Muscle of leg (tissue), 11 donors: ENCODE data around the gene CDC40. TPM values are rescaled to one million over a fixed set of nuclear protein-coding genes. Genes with fewer than 3 reads are reported as not detected.
A peak's percentile ranks its signal among the peaks of the same experiment; 100 is the strongest.
"Not testable (repeated sequence)": the region's sequence is repeated elsewhere in the genome, so short reads cannot be mapped to it uniquely, and the experiment has no call there.

ENCODE experiments used
- DNase-seq: peaks from one replicate; pipeline ENCODE4 v3.0.0; 2013
- H3K27ac ChIP-seq: one replicate; pipeline ENCODE4 v1.5.1; 2013; ENCODE audit warnings: mild to moderate bottlenecking, low read length, control low read depth
- H3K27me3 ChIP-seq: one replicate; pipeline ENCODE4 v1.6.1; 2013; ENCODE audit warnings: low read length; ENCODE audit not compliant: control insufficient read depth, insufficient read depth
- H3K36me3 ChIP-seq: one replicate; pipeline ENCODE4 v1.6.1; 2013; ENCODE audit warnings: low read length; ENCODE audit not compliant: control insufficient read depth, insufficient read depth
- H3K4me1 ChIP-seq: one replicate; pipeline ENCODE4 v1.6.1; 2013; ENCODE audit warnings: low read length; ENCODE audit not compliant: control insufficient read depth, insufficient read depth
- H3K4me3 ChIP-seq: one replicate; pipeline ENCODE4 v1.5.1; 2013; ENCODE audit warnings: low read length, control low read depth
- H3K9me3 ChIP-seq: replicated peaks from 2 replicates; pipeline ENCODE4 v1.6.1; 2013; ENCODE audit warnings: low read depth, low read length; ENCODE audit not compliant: control insufficient read depth
- WGBS: methylation state at CpG from one replicate; pipeline ENCODE4 v1.1.5; 2013; ENCODE audit warnings: missing lambda C conversion rate; ENCODE audit not compliant: insufficient coverage; 5-methylcytosine and 5-hydroxymethylcytosine counted together
- polyA plus RNA-seq, 8 donors: library from polyadenylated mRNA; unstranded; fragments of 120-200 nt; gene quantifications; one replicate each; pipeline versions ENCODE4 v1.2.1 to v1.2.3, GENCODE V29; 2013; ENCODE audit warnings: inconsistent platforms in 1 of 8, low replicate concordance in 1 of 8; ENCODE audit not compliant: insufficient read length in 8 of 8, insufficient read depth in 1 of 8
- total RNA-seq: library from RNA; stranded (reverse); fragments of 120-200 nt; gene quantifications from one replicate; pipeline ENCODE4 v1.2.4, GENCODE V29; 2013

The CDC40 gene
- total and polyA plus RNA-seq, 9 donors = 11.7 to 18.2 (median 13.7) TPM

GRCh38 chr6:110265273-110265672 lies 85.0 kb downstream of the CDC40 start:
- WGBS = no CpG with 5 or more reads among the region's 3 CpGs
- H3K4me1 ChIP-seq = no peaks in the 10 kb centered on the region
- H3K27me3 ChIP-seq = no peaks in the 10 kb centered on the region
- no peak overlapping the region for H3K4me3 ChIP-seq
- H3K9me3 ChIP-seq = no peaks in the 10 kb centered on the region
- no peak overlapping the region for H3K27ac ChIP-seq
- H3K36me3 ChIP-seq = no peaks in the 10 kb centered on the region
- no peak for DNase-seq

DNA sequence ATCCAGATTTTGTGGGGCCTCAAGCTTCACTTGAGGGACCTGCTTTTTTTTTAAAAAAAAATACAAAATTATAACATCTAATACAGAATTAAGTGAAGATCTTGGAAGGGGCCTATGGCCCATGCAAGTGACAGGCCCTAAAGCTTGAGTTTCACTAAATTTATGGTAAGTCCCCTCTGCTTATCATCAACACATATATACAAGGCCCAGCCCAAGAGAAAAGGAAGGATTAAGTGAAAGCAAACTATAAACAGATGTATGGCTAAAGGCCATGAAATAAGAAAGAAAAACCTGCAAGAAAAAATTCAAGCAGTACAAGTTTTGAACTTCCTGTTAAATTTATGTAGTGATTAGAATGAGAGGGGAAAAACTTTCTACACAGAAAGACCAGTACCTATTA lies 86.8 kb downstream of the CDC40 start:
- Histone ChIP-seq H3K9me3 (no peaks in the 10 kb centered on the region), H3K27me3 (no peaks in the 10 kb centered on the region), H3K4me1 (no peaks in the 10 kb centered on the region), H3K36me3 (no peaks in the 10 kb centered on the region), H3K4me3 (no peak overlapping the region), H3K27ac (no peak overlapping the region)
- DNase-seq = peak; percentile 64

DNA sequence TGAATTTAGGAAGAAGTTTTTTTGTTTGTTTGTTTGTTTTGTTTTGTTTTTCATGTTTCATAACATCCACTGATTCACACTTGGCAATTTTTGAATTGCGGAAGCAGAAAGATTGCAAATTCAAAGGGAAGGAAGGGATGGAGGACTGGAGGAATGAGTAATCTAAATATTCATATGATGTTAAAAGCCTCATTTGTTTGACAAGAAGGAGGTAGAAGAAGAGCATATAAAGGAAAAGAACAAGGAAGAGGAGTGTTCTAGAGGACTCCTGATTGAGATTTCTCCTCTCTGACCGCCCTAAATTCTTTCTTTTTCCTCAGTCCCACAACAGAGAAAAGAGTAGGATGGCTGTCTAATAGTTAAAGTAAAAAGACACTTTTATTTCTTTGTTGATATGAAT lies 89.4 kb downstream of the CDC40 start:
- Histone ChIP-seq H3K27ac (no peak overlapping the region), H3K4me3 (no peak overlapping the region), H3K4me1 (no peaks in the 10 kb centered on the region), H3K27me3 (no peaks in the 10 kb centered on the region), H3K9me3 (no peaks in the 10 kb centered on the region), H3K36me3 (no peaks in the 10 kb centered on the region)
- DNase-seq = no peak
- no CpG with 5 or more reads among the region's 2 CpGs for WGBS

GRCh38 chr6:110270165-110270564 lies 89.9 kb downstream of the CDC40 start:
- H3K27ac ChIP-seq = no peak overlapping the region
- H3K9me3 ChIP-seq = no peaks in the 10 kb centered on the region
- no peak overlapping the region for H3K4me3 ChIP-seq
- no peak for DNase-seq
- no peaks in the 10 kb centered on the region for H3K4me1 ChIP-seq
- no CpG with 5 or more reads among the region's 4 CpGs for WGBS
- no peaks in the 10 kb centered on the region for H3K27me3 ChIP-seq
- no peaks in the 10 kb centered on the region for H3K36me3 ChIP-seq

DNA sequence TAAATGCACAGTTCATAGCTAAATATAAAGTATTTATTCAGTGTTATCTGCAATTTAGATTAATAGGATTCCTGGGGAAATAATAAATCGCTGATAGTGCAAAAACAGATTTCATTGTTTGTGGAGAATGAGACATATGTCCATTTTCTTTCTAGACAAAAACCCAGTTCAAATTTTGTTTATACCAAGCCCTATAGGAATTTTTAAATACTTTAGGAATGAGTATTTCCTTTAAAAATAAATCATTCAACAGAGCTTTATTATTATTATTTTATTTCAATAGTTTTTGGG lies 91.5 kb downstream of the CDC40 start:
- Histone ChIP-seq H3K36me3 (no peaks in the 10 kb centered on the region), H3K27me3 (no peaks in the 10 kb centered on the region), H3K9me3 (no peaks in the 10 kb centered on the region), H3K4me3 (no peak overlapping the region), H3K27ac (no peak overlapping the region), H3K4me1 (no peaks in the 10 kb centered on the region)
- WGBS = no CpG with 5 or more reads among the region's 1 CpG
- no peak for DNase-seq

DNA sequence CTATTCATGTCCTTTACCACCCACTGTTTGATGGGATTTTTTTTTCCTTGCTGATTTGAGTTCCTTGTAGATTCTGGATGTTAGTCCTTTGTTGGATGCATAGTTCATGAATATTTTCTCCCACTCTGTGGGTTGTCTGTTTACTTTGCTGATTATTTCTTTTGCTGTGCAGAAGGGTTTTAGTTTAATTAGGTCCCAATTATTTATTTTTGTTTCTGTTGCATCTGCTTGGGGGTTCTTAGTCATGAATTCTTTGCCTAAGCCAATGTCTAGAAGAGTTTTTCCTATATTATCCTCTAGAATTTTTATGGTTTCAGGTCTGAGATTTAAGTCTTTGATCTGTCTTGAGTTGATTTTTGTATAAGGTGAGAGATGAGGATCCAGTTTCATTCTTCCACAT lies 92.6 kb downstream of the CDC40 start:
- H3K9me3 ChIP-seq, H3K36me3 ChIP-seq, H3K27ac ChIP-seq, DNase-seq, H3K27me3 ChIP-seq, H3K4me1 ChIP-seq, H3K4me3 ChIP-seq: not testable (repeated sequence)

DNA sequence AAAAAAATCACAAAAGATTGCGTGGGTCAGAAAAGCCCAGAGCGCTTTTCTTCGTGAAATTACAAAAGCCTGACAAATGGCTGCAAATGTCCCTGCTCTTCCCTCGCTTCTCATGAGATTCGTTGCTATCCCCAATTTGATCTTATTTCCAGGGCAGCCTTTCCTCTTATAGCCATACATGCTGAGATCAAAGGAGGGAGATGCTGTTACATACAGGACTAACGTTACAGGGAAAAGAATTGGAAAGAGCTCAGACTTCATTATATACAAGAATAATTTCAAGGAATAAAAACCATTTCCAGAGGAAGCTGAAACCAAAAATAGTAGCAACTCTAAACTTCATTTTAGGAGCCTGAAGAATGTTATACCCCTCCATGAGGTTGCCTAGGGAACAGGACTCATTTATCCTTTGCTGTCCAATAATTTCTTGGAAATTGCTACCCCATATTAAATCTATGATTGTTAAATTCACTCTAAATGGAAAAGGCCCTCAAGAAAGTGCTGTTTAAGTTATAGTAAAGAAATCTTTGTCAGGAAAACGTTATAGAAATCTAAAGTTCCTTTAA lies 97.0 kb downstream of the CDC40 start:
- 57% methylated on average over 4 of the region's 7 CpGs for WGBS
- peak; percentile 69 for DNase-seq
- Histone ChIP-seq H3K36me3 (no peaks in the 10 kb centered on the region), H3K9me3 (no peaks in the 10 kb centered on the region), H3K27me3 (no peaks in the 10 kb centered on the region), H3K27ac (no peak overlapping the region), H3K4me1 (no peaks in the 10 kb centered on the region), H3K4me3 (no peak overlapping the region)

Other genes with a start within 250 kb of the CDC40 start
- gene GPR6, start 202.1 kb upstream of the CDC40 start, total RNA-seq = not detected
- not detected for gene GPR6, start 202.1 kb upstream of the CDC40 start, polyA plus RNA-seq
- 3.6 TPM for gene WASF1, start 757 bp upstream of the CDC40 start, total RNA-seq
- 10 to 100 TPM in 4 of 8 donors, 1 to 10 TPM in 4; 6.4 to 15.5 (median 10.1) TPM for gene WASF1, start 757 bp upstream of the CDC40 start, polyA plus RNA-seq
- 1.4 TPM for gene METTL24, start 177.9 kb downstream of the CDC40 start, total RNA-seq
- gene METTL24, start 177.9 kb downstream of the CDC40 start, polyA plus RNA-seq = 1 to 10 TPM in 3 of 8 donors, under 1 TPM in 5; 0.28 to 2.2 (median 0.75) TPM
- 0.49 TPM for gene DDO, start 235.1 kb downstream of the CDC40 start, total RNA-seq
- under 1 TPM in 5 of 8 donors, not detected in 3; 0.08 to 0.30 (median 0.21) TPM for gene DDO, start 235.1 kb downstream of the CDC40 start, polyA plus RNA-seq